ENCODE results near the gene DOCK4. TPM values are rescaled to one million over a fixed set of nuclear protein-coding genes. Genes with fewer than 3 reads are reported as not detected.
A peak's percentile ranks its signal among the peaks of the same experiment; 100 is the strongest.

Gene DOCK4
- total and polyA plus RNA-seq, 10 of the 15 experiments (the other 5 are each of a cell fraction or from before 2014, with no cell fraction given) = 0.03 to 0.73 (median 0.38) TPM

DNA sequence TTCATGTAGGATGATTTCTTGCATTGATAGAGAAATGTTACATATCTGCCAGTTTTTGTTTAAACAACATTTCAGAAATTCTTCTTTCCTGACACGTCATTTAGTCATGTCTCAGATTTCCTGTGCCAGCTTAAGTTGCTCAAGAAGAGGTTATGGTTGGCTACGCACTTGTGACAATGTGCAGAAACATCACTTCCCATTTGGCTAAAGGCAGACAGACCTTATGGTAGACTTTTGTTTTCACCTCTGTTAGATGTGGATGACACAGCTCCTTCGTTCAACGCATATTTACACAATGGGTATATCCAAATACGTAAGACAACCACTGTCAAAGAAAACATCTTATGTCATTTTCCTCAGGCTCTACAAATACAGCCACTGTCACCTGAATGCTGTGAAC lies 125.8 kb downstream of the DOCK4 start (continued):
- TF ChIP-seq ZBTB40 (IDR thresholded peaks at IDR 0.05; ENCODE audit: borderline replicate concordance) = no peak
- TF ChIP-seq SKIL (IDR thresholded peaks at IDR 0.05; ENCODE audit: low read depth, poor library complexity, severe bottlenecking) = no peak
- peak; percentile 54; the same call in 1 of the 2 replicates for TF ChIP-seq ZNF687 (IDR thresholded peaks at IDR 0.05)
- no peak for TF ChIP-seq MYC (IDR thresholded peaks at IDR 0.05; ENCODE audit: insufficient read depth, insufficient read length, insufficient replicate concordance, low read length, severe bottlenecking)
- no peak for TF ChIP-seq STAT3 (IDR thresholded peaks at IDR 0.05; ENCODE audit: low read depth, low read length)
- TF ChIP-seq JUNB (IDR thresholded peaks at IDR 0.05) = peak; percentile 51
- TF ChIP-seq, protein P1, sequence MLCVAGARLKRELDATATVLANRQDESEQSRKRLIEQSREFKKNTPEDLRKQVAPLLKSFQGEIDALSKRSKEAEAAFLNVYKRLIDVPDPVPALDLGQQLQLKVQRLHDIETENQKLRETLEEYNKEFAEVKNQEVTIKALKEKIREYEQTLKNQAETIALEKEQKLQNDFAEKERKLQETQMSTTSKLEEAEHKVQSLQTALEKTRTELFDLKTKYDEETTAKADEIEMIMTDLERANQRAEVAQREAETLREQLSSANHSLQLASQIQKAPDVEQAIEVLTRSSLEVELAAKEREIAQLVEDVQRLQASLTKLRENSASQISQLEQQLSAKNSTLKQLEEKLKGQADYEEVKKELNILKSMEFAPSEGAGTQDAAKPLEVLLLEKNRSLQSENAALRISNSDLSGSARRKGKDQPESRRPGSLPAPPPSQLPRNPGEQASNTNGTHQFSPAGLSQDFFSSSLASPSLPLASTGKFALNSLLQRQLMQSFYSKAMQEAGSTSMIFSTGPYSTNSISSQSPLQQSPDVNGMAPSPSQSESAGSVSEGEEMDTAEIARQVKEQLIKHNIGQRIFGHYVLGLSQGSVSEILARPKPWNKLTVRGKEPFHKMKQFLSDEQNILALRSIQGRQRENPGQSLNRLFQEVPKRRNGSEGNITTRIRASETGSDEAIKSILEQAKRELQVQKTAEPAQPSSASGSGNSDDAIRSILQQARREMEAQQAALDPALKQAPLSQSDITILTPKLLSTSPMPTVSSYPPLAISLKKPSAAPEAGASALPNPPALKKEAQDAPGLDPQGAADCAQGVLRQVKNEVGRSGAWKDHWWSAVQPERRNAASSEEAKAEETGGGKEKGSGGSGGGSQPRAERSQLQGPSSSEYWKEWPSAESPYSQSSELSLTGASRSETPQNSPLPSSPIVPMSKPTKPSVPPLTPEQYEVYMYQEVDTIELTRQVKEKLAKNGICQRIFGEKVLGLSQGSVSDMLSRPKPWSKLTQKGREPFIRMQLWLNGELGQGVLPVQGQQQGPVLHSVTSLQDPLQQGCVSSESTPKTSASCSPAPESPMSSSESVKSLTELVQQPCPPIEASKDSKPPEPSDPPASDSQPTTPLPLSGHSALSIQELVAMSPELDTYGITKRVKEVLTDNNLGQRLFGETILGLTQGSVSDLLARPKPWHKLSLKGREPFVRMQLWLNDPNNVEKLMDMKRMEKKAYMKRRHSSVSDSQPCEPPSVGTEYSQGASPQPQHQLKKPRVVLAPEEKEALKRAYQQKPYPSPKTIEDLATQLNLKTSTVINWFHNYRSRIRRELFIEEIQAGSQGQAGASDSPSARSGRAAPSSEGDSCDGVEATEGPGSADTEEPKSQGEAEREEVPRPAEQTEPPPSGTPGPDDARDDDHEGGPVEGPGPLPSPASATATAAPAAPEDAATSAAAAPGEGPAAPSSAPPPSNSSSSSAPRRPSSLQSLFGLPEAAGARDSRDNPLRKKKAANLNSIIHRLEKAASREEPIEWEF (IDR thresholded peaks at IDR 0.05; ENCODE audit: insufficient replicate concordance, low read depth, low read length) = no peak
- TF ChIP-seq NRF1 (conservative IDR thresholded peaks at IDR 0.05; ENCODE audit: low read depth, low read length) = no peak
- TF ChIP-seq, protein P2, sequence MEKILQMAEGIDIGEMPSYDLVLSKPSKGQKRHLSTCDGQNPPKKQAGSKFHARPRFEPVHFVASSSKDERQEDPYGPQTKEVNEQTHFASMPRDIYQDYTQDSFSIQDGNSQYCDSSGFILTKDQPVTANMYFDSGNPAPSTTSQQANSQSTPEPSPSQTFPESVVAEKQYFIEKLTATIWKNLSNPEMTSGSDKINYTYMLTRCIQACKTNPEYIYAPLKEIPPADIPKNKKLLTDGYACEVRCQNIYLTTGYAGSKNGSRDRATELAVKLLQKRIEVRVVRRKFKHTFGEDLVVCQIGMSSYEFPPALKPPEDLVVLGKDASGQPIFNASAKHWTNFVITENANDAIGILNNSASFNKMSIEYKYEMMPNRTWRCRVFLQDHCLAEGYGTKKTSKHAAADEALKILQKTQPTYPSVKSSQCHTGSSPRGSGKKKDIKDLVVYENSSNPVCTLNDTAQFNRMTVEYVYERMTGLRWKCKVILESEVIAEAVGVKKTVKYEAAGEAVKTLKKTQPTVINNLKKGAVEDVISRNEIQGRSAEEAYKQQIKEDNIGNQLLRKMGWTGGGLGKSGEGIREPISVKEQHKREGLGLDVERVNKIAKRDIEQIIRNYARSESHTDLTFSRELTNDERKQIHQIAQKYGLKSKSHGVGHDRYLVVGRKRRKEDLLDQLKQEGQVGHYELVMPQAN (conservative IDR thresholded peaks at IDR 0.05) = no peak
